ENCODE results near the gene PIANP. TPM values are rescaled to one million over a fixed set of nuclear protein-coding genes. Genes with fewer than 3 reads are reported as not detected.

PIANP gene
- total and polyA plus RNA-seq, 2 experiments from 2014 or later, result 0.36 to 5.0 TPM

- Histone ChIP-seq H3K4me1 (ENCODE audit: low read depth) (no peaks in the 10 kb centered on the region), H3K4me3 (peak overlapping the region; percentile 30), H3K9me3 (ENCODE audit: low read depth) (no peaks in the 10 kb centered on the region), H3K27me3 (no peaks in the 10 kb centered on the region), H3K36me3 (peaks cover 6% of the 10 kb centered on the region), H3K27ac (no peak overlapping the region)
- no peak for DNase-seq (ENCODE audit: low read depth in 1 of 2, low spot score in 1 of 2)
- TF ChIP-seq CTCF (IDR thresholded peaks at IDR 0.05; ENCODE audit: low read depth, low read length), result no peak
Measured at GRCh38 chr12:6646276-6647082, 54.1 kb downstream of the PIANP start.

GRCh38 chr12:6644903-6645302 is 55.7 kb downstream of the PIANP start:
- H3K9me3 ChIP-seq (ENCODE audit: low read depth), result no peaks in the 10 kb centered on the region
- no peaks in the 10 kb centered on the region for H3K4me1 ChIP-seq (ENCODE audit: low read depth)
- H3K4me3 ChIP-seq, result no peak overlapping the region
- TF ChIP-seq CTCF (IDR thresholded peaks at IDR 0.05; ENCODE audit: low read depth, low read length), result peak; percentile 29
- no peaks in the 10 kb centered on the region for H3K36me3 ChIP-seq
- no peak overlapping the region for H3K27ac ChIP-seq
- DNase-seq (ENCODE audit: low read depth in 1 of 2, low spot score in 1 of 2), result peak; percentile 25 to 53
- no peaks in the 10 kb centered on the region for H3K27me3 ChIP-seq

GRCh38 chr12:6644257-6644596 is 56.4 kb downstream of the PIANP start:
- Histone ChIP-seq H3K4me3 (no peak overlapping the region), H3K27me3 (no peaks in the 10 kb centered on the region), H3K27ac (no peak overlapping the region), H3K9me3 (ENCODE audit: low read depth) (no peaks in the 10 kb centered on the region), H3K36me3 (no peaks in the 10 kb centered on the region), H3K4me1 (ENCODE audit: low read depth) (no peaks in the 10 kb centered on the region)
- no peak for DNase-seq (ENCODE audit: low read depth in 1 of 2, low spot score in 1 of 2)
- no peak for TF ChIP-seq CTCF (IDR thresholded peaks at IDR 0.05; ENCODE audit: low read depth, low read length)

Other genes starting within 250 kb of the PIANP start
- 2.8 and 3.4 TPM in 2 replicates for gene TAPBPL, start 248.8 kb downstream of the PIANP start, total RNA-seq
- gene TAPBPL, start 248.8 kb downstream of the PIANP start, polyA plus RNA-seq, result 1.5 and 3.3 TPM in 2 replicates
- 15.1 and 17.7 TPM in 2 replicates for gene VAMP1, start 230.1 kb downstream of the PIANP start, total RNA-seq
- 14.9 and 28.4 TPM in 2 replicates for gene VAMP1, start 230.1 kb downstream of the PIANP start, polyA plus RNA-seq
- 75.1 and 104 TPM in 2 replicates for gene MRPL51, start 207.6 kb downstream of the PIANP start, total RNA-seq
- gene MRPL51, start 207.6 kb downstream of the PIANP start, polyA plus RNA-seq, result 279 and 308 TPM in 2 replicates
- gene NCAPD2, start 206.7 kb downstream of the PIANP start, total RNA-seq, result 134 and 156 TPM in 2 replicates
- gene NCAPD2, start 206.7 kb downstream of the PIANP start, polyA plus RNA-seq, result 20.2 and 70.7 TPM in 2 replicates
- 8,013 and 12,904 TPM in 2 replicates for gene GAPDH, start 166.3 kb downstream of the PIANP start, total RNA-seq
- 11,564 and 14,299 TPM in 2 replicates for gene GAPDH, start 166.3 kb downstream of the PIANP start, polyA plus RNA-seq
- gene IFFO1, start 144.8 kb downstream of the PIANP start, total RNA-seq, result 18.0 and 29.0 TPM in 2 replicates
- gene IFFO1, start 144.8 kb downstream of the PIANP start, polyA plus RNA-seq, result 25.4 and 28.4 TPM in 2 replicates
- 20.4 and 45.5 TPM in 2 replicates for gene NOP2, start 132.5 kb downstream of the PIANP start, total RNA-seq
- 36.2 and 38.2 TPM in 2 replicates for gene NOP2, start 132.5 kb downstream of the PIANP start, polyA plus RNA-seq
- gene CHD4, start 93.4 kb downstream of the PIANP start, total RNA-seq, result 363 and 580 TPM in 2 replicates
- 155 and 204 TPM in 2 replicates for gene CHD4, start 93.4 kb downstream of the PIANP start, polyA plus RNA-seq
- 0.07 and 0.71 TPM in 2 replicates for gene LPAR5, start 64.9 kb downstream of the PIANP start, total RNA-seq
- 0.10 and 0.78 TPM in 2 replicates for gene LPAR5, start 64.9 kb downstream of the PIANP start, polyA plus RNA-seq
- 0.99 and 2.8 TPM in 2 replicates for gene ACRBP, start 53.4 kb downstream of the PIANP start, total RNA-seq
- gene ACRBP, start 53.4 kb downstream of the PIANP start, polyA plus RNA-seq, result 2.6 and 7.0 TPM in 2 replicates
- 95.2 and 107 TPM in 2 replicates for gene ING4, start 37.7 kb downstream of the PIANP start, total RNA-seq
- gene ING4, start 37.7 kb downstream of the PIANP start, polyA plus RNA-seq, result 95.3 and 96.2 TPM in 2 replicates
- gene ZNF384, start 11.4 kb downstream of the PIANP start, total RNA-seq, result 39.4 and 44.9 TPM in 2 replicates
- 38.2 and 44.1 TPM in 2 replicates for gene ZNF384, start 11.4 kb downstream of the PIANP start, polyA plus RNA-seq
- 71.0 and 82.1 TPM in 2 replicates for gene COPS7A, start 23.2 kb upstream of the PIANP start, total RNA-seq
- gene COPS7A, start 23.2 kb upstream of the PIANP start, polyA plus RNA-seq, result 97.7 and 108 TPM in 2 replicates
- 342 and 449 TPM in 2 replicates for gene MLF2, start 52.3 kb upstream of the PIANP start, total RNA-seq
- gene MLF2, start 52.3 kb upstream of the PIANP start, polyA plus RNA-seq, result 575 and 592 TPM in 2 replicates
- gene PTMS, start 65.5 kb upstream of the PIANP start, total RNA-seq, result 194 and 290 TPM in 2 replicates
- gene PTMS, start 65.5 kb upstream of the PIANP start, polyA plus RNA-seq, result 426 and 467 TPM in 2 replicates
- 0.15 TPM in 1 of 2 replicates, not detected in the other for gene LAG3, start 71.7 kb upstream of the PIANP start, total RNA-seq
- gene LAG3, start 71.7 kb upstream of the PIANP start, polyA plus RNA-seq, result 0.34 TPM in 1 of 2 replicates, not detected in the other
- 3.1 and 3.3 TPM in 2 replicates for gene CD4, start 88.7 kb upstream of the PIANP start, total RNA-seq
- gene CD4, start 88.7 kb upstream of the PIANP start, polyA plus RNA-seq, result 5.2 and 5.9 TPM in 2 replicates
- gene GPR162, start 121.0 kb upstream of the PIANP start, total RNA-seq, result 41.1 and 51.0 TPM in 2 replicates
- 29.2 and 38.6 TPM in 2 replicates for gene GPR162, start 121.0 kb upstream of the PIANP start, polyA plus RNA-seq
- gene P3H3, start 127.6 kb upstream of the PIANP start, total RNA-seq, result 11.6 and 19.7 TPM in 2 replicates
- 13.7 and 18.2 TPM in 2 replicates for gene P3H3, start 127.6 kb upstream of the PIANP start, polyA plus RNA-seq
- 3.0 and 5.2 TPM in 2 replicates for gene GNB3, start 140.1 kb upstream of the PIANP start, total RNA-seq
- gene GNB3, start 140.1 kb upstream of the PIANP start, polyA plus RNA-seq, result 1.7 and 2.1 TPM in 2 replicates
- gene CDCA3, start 150.5 kb upstream of the PIANP start, total RNA-seq, result 11.5 and 42.8 TPM in 2 replicates
- 10.4 and 84.9 TPM in 2 replicates for gene CDCA3, start 150.5 kb upstream of the PIANP start, polyA plus RNA-seq
- 145 and 150 TPM in 2 replicates for gene USP5, start 151.3 kb upstream of the PIANP start, total RNA-seq
- gene USP5, start 151.3 kb upstream of the PIANP start, polyA plus RNA-seq, result 156 TPM in 2 replicates
- gene TPI1, start 166.7 kb upstream of the PIANP start, total RNA-seq, result 1,963 and 2,650 TPM in 2 replicates
- gene TPI1, start 166.7 kb upstream of the PIANP start, polyA plus RNA-seq, result 3,554 and 4,448 TPM in 2 replicates
- gene SPSB2, start 172.5 kb upstream of the PIANP start, total RNA-seq, result 11.6 and 12.3 TPM in 2 replicates
- gene SPSB2, start 172.5 kb upstream of the PIANP start, polyA plus RNA-seq, result 13.5 and 15.6 TPM in 2 replicates
- gene LRRC23, start 204.0 kb upstream of the PIANP start, total RNA-seq, result 17.5 and 18.8 TPM in 2 replicates
- gene LRRC23, start 204.0 kb upstream of the PIANP start, polyA plus RNA-seq, result 23.7 and 24.8 TPM in 2 replicates
- 56.2 and 87.7 TPM in 2 replicates for gene ENO2, start 213.8 kb upstream of the PIANP start, total RNA-seq
- gene ENO2, start 213.8 kb upstream of the PIANP start, polyA plus RNA-seq, result 133 and 154 TPM in 2 replicates
- gene ATN1, start 227.1 kb upstream of the PIANP start, total RNA-seq, result 28.1 and 46.4 TPM in 2 replicates
- 22.8 and 37.8 TPM in 2 replicates for gene ATN1, start 227.1 kb upstream of the PIANP start, polyA plus RNA-seq
- gene RNU7-1, start 243.0 kb upstream of the PIANP start, total RNA-seq, result not detected in 2 replicates
- not detected in 2 replicates for gene RNU7-1, start 243.0 kb upstream of the PIANP start, polyA plus RNA-seq
- gene C12orf57, start 243.2 kb upstream of the PIANP start, total RNA-seq, result 260 and 307 TPM in 2 replicates
- 154 and 208 TPM in 2 replicates for gene C12orf57, start 243.2 kb upstream of the PIANP start, polyA plus RNA-seq

All from cardiac muscle cell (in vitro differentiated cells and primary cell).